PFSK-1 (cell line): ENCODE measurements around the gene ERG28.

Source experiments
- POLR2AphosphoS5 ChIP-seq: IDR thresholded peaks from 2 replicates; pipeline ENCODE4 v1.6.1; 2012; ENCODE audit warnings: low read depth, mild to moderate bottlenecking, control low read depth, low read length, moderate library complexity
- REST ChIP-seq, 2 experiments: IDR thresholded peaks; 2 replicates each; pipeline versions ENCODE4 v1.6.1 to v1.8.0; 2011 to 2012; ENCODE audit warnings: low read depth in 2 of 2, low read length in 2 of 2, control low read depth in 1 of 2, inconsistent platforms in 1 of 2, mild to moderate bottlenecking in 1 of 2, moderate library complexity in 1 of 2; ENCODE audit not compliant: insufficient read depth in 1 of 2

GRCh38 chr14:75643985-75644384 lies 16.7 kb downstream of the ERG28 start:
- TF ChIP-seq REST (IDR thresholded peaks at IDR 0.05; ENCODE audit: insufficient read depth in 1 of 2, low read depth in 2 of 2, low read length in 2 of 2): no peak
- no peak for TF ChIP-seq POLR2AphosphoS5
